ENCODE data around the gene DNAJB2. TPM values are rescaled to one million over a fixed set of nuclear protein-coding genes. Genes with fewer than 3 reads are reported as not detected.

DNAJB2 gene
- total RNA-seq, 2 experiments from 2014 or later = 49.9 to 58.7 TPM

DNA sequence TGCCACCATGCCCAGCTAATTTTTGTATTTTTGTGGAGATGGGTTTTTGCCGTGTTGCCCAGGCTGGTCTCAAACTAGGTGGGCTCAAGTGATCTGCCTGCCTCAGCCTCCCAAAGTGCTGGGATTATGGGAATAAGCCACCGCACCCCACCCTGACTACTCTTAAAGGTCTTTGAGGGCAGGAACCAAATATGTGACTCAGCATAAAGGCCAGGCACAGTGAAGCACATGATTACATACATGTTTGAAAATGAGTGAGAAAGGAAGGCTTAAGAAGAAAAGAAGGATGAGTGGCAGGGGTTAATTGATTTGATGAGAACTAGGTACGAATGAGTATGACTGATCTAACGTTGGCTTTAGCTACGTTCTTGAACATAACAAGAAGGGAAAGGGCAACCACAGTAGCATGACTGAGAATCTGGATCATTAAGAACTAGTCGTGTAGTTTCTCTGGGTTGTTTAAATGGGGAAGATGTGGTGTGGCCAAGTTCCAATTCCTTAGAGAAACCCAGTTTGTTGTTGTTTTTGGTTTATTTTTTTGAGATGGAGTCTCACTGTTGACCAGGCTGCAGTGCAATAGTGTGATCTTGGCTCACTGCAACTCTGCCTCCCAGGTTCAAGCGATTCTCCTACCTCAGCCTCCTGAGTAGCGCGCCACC is 46.6 kb downstream of the DNAJB2 start:
- TF ChIP-seq EZH2phosphoT487 (IDR thresholded peaks at IDR 0.05; ENCODE audit: borderline replicate concordance, low read depth, low read length) (no peak), CTCF (conservative IDR thresholded peaks at IDR 0.05; ENCODE audit: low read length) (no peak)
- Histone ChIP-seq H2AFZ (ENCODE audit: low read length) (no peak overlapping the region), H3K4me3 (ENCODE audit: low read depth, low read length, poor library complexity, severe bottlenecking) (no peak overlapping the region), H3K9me3 (ENCODE audit: low read length) (no peaks in the 10 kb centered on the region), H3K36me3 (ENCODE audit: insufficient read depth, low read length) (no peaks in the 10 kb centered on the region), H3K27ac (ENCODE audit: low read depth, low read length, poor library complexity, severe bottlenecking) (no peak overlapping the region), H3K9me2 (ENCODE audit: insufficient read depth, low read length) (no peaks in the 10 kb centered on the region), H4K20me1 (ENCODE audit: insufficient read depth, low read length) (no peaks in the 10 kb centered on the region), H3K79me2 (ENCODE audit: insufficient read depth, low read depth, low read length) (no peaks in the 10 kb centered on the region), H3K4me1 (ENCODE audit: insufficient read depth, low read length, poor library complexity, severe bottlenecking) (peaks cover 2% of the 10 kb centered on the region), H3K4me2 (ENCODE audit: low read length) (no peak overlapping the region)
- no TSS peak for BruUV-seq (replicated peaks)
- POLR2A ChIA-PET = interaction anchor here (0.6 kb wide), 1 partner anchor 1750 kb away, joined by 3 read pairs; no protein-coding TSS in a partner anchor
- CTCF ChIA-PET (ENCODE audit: unreplicated experiment) = no interaction called here
- no peak for DNase-seq (ENCODE audit: low spot score)
- intact Hi-C loops (cut with micrococcal nuclease; ENCODE audit: unreplicated experiment) = no loop called here

DNA sequence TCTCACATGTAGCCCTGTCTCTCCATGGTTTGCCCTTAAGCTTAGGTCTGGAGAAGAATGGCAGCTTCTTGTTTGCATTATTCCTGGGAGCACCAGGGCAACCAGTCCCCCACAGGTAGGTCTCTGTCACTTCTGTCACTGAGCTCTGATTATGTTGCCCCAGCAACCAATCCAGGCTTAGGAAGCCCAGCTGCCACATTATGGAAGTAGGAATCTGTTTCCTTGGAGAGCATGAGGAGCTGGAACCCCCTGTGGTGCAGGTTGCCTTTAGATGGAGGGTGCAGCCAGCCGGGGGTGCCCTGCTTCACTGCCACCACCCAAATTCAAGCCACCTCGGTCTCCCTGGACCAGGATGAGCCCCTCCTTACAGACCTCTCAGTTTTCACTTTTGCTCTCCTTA is 48.6 kb downstream of the DNAJB2 start:
- Histone ChIP-seq H3K9me3 (ENCODE audit: low read length) (no peaks in the 10 kb centered on the region), H3K4me2 (ENCODE audit: low read length) (no peak overlapping the region), H3K4me3 (ENCODE audit: low read depth, low read length, poor library complexity, severe bottlenecking) (no peak overlapping the region), H3K4me1 (ENCODE audit: insufficient read depth, low read length, poor library complexity, severe bottlenecking) (no peaks in the 10 kb centered on the region), H3K36me3 (ENCODE audit: insufficient read depth, low read length) (no peaks in the 10 kb centered on the region), H3K27ac (ENCODE audit: low read depth, low read length, poor library complexity, severe bottlenecking) (no peak overlapping the region), H3K9me2 (ENCODE audit: insufficient read depth, low read length) (no peaks in the 10 kb centered on the region), H3K79me2 (ENCODE audit: insufficient read depth, low read depth, low read length) (no peaks in the 10 kb centered on the region), H4K20me1 (ENCODE audit: insufficient read depth, low read length) (no peaks in the 10 kb centered on the region), H2AFZ (ENCODE audit: low read length) (no peak overlapping the region)
- ChIA-PET POLR2A (no interaction called here), CTCF (ENCODE audit: unreplicated experiment) (no interaction called here)
- intact Hi-C loops (cut with micrococcal nuclease; ENCODE audit: unreplicated experiment) = no loop called here
- no TSS peak for BruUV-seq (replicated peaks)
- DNase-seq (ENCODE audit: low spot score) = no peak
- no peak for TF ChIP-seq EZH2phosphoT487 (IDR thresholded peaks at IDR 0.05; ENCODE audit: borderline replicate concordance, low read depth, low read length)
- TF ChIP-seq CTCF (conservative IDR thresholded peaks at IDR 0.05; ENCODE audit: low read length) = no peak

DNA sequence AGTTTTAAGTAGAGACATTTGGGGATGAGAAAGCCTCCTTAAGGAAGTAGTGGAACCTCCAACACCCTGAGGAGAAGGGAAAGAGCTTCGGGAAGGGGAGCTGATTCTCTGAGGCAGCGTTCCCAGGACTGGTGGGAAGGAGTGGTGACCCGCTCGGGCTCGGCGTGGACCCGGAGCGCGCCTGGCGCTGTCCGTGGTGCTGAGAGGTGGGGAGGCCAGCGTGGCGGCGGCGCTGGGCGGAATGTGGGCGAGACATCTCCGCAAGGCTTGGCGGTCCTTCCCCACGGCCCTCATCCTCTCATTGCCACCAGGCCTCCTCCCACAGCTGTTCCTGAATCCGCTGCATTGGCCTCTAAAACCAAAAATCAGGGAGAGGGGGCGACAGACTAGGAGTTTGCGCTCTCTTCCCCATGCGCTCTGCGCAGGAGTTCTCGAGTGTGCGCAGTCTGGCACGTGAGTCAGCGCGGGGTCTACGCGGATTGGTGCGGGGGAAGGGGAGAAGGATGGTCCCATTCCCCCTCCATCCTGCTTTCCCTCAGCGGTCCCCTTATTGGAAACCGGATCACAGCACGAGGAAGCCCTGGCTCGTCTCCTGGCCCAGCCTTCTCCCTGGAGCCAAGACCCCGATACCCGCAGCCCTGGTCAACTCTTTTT is 52.5 kb downstream of the DNAJB2 start:
- Histone ChIP-seq H4K20me1 (ENCODE audit: insufficient read depth, low read length) (no peaks in the 10 kb centered on the region), H3K9me2 (ENCODE audit: insufficient read depth, low read length) (no peaks in the 10 kb centered on the region), H3K79me2 (ENCODE audit: insufficient read depth, low read depth, low read length) (no peaks in the 10 kb centered on the region), H3K4me3 (ENCODE audit: low read depth, low read length, poor library complexity, severe bottlenecking) (no peak overlapping the region), H3K27ac (ENCODE audit: low read depth, low read length, poor library complexity, severe bottlenecking) (no peak overlapping the region), H2AFZ (ENCODE audit: low read length) (no peak overlapping the region), H3K4me2 (ENCODE audit: low read length) (no peak overlapping the region), H3K36me3 (ENCODE audit: insufficient read depth, low read length) (no peaks in the 10 kb centered on the region), H3K4me1 (ENCODE audit: insufficient read depth, low read length, poor library complexity, severe bottlenecking) (no peaks in the 10 kb centered on the region), H3K9me3 (ENCODE audit: low read length) (no peaks in the 10 kb centered on the region)
- no TSS peak for BruUV-seq (replicated peaks)
- no peak for TF ChIP-seq CTCF (conservative IDR thresholded peaks at IDR 0.05; ENCODE audit: low read length)
- no peak for TF ChIP-seq EZH2phosphoT487 (IDR thresholded peaks at IDR 0.05; ENCODE audit: borderline replicate concordance, low read depth, low read length)
- ChIA-PET POLR2A (interaction anchor here (0.5 kb wide), 1 partner anchor 1611 kb away, joined by 3 read pairs; no protein-coding TSS in a partner anchor), CTCF (ENCODE audit: unreplicated experiment) (no interaction called here)
- DNase-seq (ENCODE audit: low spot score) = no peak
- intact Hi-C loops (cut with micrococcal nuclease; ENCODE audit: unreplicated experiment) = no loop called here

All from OCI-LY7 (cell line).